Renal cortical epithelial cell (primary cell): Measurements from ENCODE around the gene TBC1D23. TPM values are rescaled to one million over a fixed set of nuclear protein-coding genes. Genes with fewer than 3 reads are reported as not detected.
"Not testable (repeated sequence)": the region's sequence is repeated elsewhere in the genome, so short reads cannot be mapped to it uniquely, and the experiment has no call there.

Experiments used
- DNase-seq: peaks from one replicate; pipeline ENCODE4 v3.0.0-alpha.2; 2011; ENCODE audit warnings: low read depth
- total RNA-seq: library from RNA; depleted of rRNA; stranded (reverse); fragments of >200 nt; gene quantifications from 2 replicates; pipeline ENCODE4 v1.2.3, GENCODE V29; 2014

TBC1D23 gene
- total RNA-seq, 1 donor from 2014 or later = 69.3 TPM

GRCh38 chr3:100256731-100257151 lies 4.1 kb upstream of the TBC1D23 start:
- peak; percentile 30 for DNase-seq

- DNase-seq = peak; percentile 42
Measured at GRCh38 chr3:100257586-100257985, 3.2 kb upstream of the TBC1D23 start.

GRCh38 chr3:100260081-100260684 lies 609 bp upstream of the TBC1D23 start:
- peak; percentile 21 for DNase-seq

GRCh38 chr3:100261485-100261903 lies 702 bp downstream of the TBC1D23 start:
- DNase-seq = no peak

- not testable (repeated sequence) for DNase-seq
Measured at GRCh38 chr3:100262925-100263324, 2.1 kb downstream of the TBC1D23 start.

- DNase-seq = peak; percentile 63
Measured at GRCh38 chr3:100263583-100263982, 2.8 kb downstream of the TBC1D23 start.

GRCh38 chr3:100264242-100264641 lies 3.5 kb downstream of the TBC1D23 start:
- no peak for DNase-seq

- DNase-seq = no peak
Measured at GRCh38 chr3:100265016-100265415, 4.2 kb downstream of the TBC1D23 start.

GRCh38 chr3:100266531-100266930 lies 5.7 kb downstream of the TBC1D23 start:
- DNase-seq = no peak

GRCh38 chr3:100268156-100268555 lies 7.4 kb downstream of the TBC1D23 start:
- no peak for DNase-seq

- no peak for DNase-seq
Measured at GRCh38 chr3:100269001-100269400, 8.2 kb downstream of the TBC1D23 start.

- DNase-seq = peak; percentile 99
Measured at GRCh38 chr3:100269410-100270214, 8.8 kb downstream of the TBC1D23 start.

GRCh38 chr3:100270215-100270583 lies 9.4 kb downstream of the TBC1D23 start:
- DNase-seq = no peak

- DNase-seq = no peak
Measured at GRCh38 chr3:100271522-100271921, 10.7 kb downstream of the TBC1D23 start.

- DNase-seq = peak; percentile 67
Measured at GRCh38 chr3:100272797-100273611, 12.2 kb downstream of the TBC1D23 start.

GRCh38 chr3:100274361-100274760 lies 13.6 kb downstream of the TBC1D23 start:
- DNase-seq = no peak

GRCh38 chr3:100277255-100277800 lies 16.5 kb downstream of the TBC1D23 start:
- DNase-seq = no peak

GRCh38 chr3:100278910-100279309 lies 18.1 kb downstream of the TBC1D23 start:
- no peak for DNase-seq

GRCh38 chr3:100288288-100288894 lies 27.6 kb downstream of the TBC1D23 start:
- no peak for DNase-seq

GRCh38 chr3:100289339-100289738 lies 28.5 kb downstream of the TBC1D23 start:
- no peak for DNase-seq

- DNase-seq = peak; percentile 48
Measured at GRCh38 chr3:100295089-100295488, 34.3 kb downstream of the TBC1D23 start.

GRCh38 chr3:100297784-100298183 lies 37.0 kb downstream of the TBC1D23 start:
- peak; percentile 67 for DNase-seq
